Heart left ventricle (tissue), 16 donors: Measurements from ENCODE around the gene COX5B. TPM values are rescaled to one million over a fixed set of nuclear protein-coding genes. Genes with fewer than 3 reads are reported as not detected.
"Not testable (repeated sequence)": the region's sequence is repeated elsewhere in the genome, so short reads cannot be mapped to it uniquely, and the experiment has no call there.

ENCODE experiments used
- ATAC-seq, 4 donors: fragments of 200-7000 bp; cut with Tn5 transposase; one replicate each; pipeline ENCODE4 v1.9.1; 2020 to 2022; ENCODE audit warnings: moderate library complexity in 4 of 4, mild to moderate bottlenecking in 3 of 4, moderate number of reproducible peaks in 1 of 4
- DNase-seq, 5 donors: peaks; one replicate each; pipeline ENCODE4 v3.0.0-alpha.2; 2020
- H3K27ac ChIP-seq, 12 donors: fragments of 200-600 bp; sonication (generic) in 4 of 12; one replicate each; pipeline versions ENCODE4 v1.5.0 to v1.8.0; 2016 to 2022; ENCODE audit warnings: mild to moderate bottlenecking in 2 of 12
- H3K27me3 ChIP-seq, 9 donors: fragments of 200-600 bp; sonication (generic) in 2 of 9; one replicate each; pipeline versions ENCODE4 v1.5.1 to v1.8.0; 2016 to 2022; ENCODE audit warnings: mild to moderate bottlenecking in 3 of 9
- H3K36me3 ChIP-seq, 9 donors: fragments of 200-600 bp; sonication (generic) in 2 of 9; one replicate each; pipeline versions ENCODE4 v1.5.0 to v1.8.0; 2018 to 2022; ENCODE audit warnings: mild to moderate bottlenecking in 2 of 9
- H3K4me1 ChIP-seq, 12 donors: fragments of 200-600 bp; sonication (generic) in 4 of 12; one replicate each; pipeline versions ENCODE4 v1.5.0 to v1.8.0; 2016 to 2022; ENCODE audit warnings: mild to moderate bottlenecking in 3 of 12
- H3K4me3 ChIP-seq, 12 donors: fragments of 200-600 bp; sonication (generic) in 4 of 12; one replicate each; pipeline versions ENCODE4 v1.5.0 to v1.8.0; 2017 to 2022; ENCODE audit warnings: mild to moderate bottlenecking in 9 of 12, moderate library complexity in 4 of 12
- H3K9me3 ChIP-seq, 12 donors: fragments of 200-600 bp; sonication (generic) in 4 of 12; one replicate each; pipeline versions ENCODE4 v1.5.0 to v1.8.0; 2016 to 2022; ENCODE audit warnings: mild to moderate bottlenecking in 1 of 12
- POLR2A ChIP-seq, 2 donors: fragments of 450-650 bp; IDR thresholded peaks; one replicate each; pipeline ENCODE4 v1.6.1; 2017; ENCODE audit warnings: antibody characterized with exemption in 2 of 2, mild to moderate bottlenecking in 2 of 2, moderate library complexity in 2 of 2
- WGBS, 4 donors: extraction: QIAGEN DNeasy Blood & Tissue Kit in 2 of 4; methylation state at CpG; one replicate each; pipeline versions ENCODE4 v1.1.5 to v1.1.7; 2013 to 2018; 5-methylcytosine and 5-hydroxymethylcytosine counted together
- intact Hi-C, 10 donors: fragments of 100-400 bp; cut with DNase I; formaldehyde crosslinking; loops; one replicate each; pipeline versions ENCODE4 v1.11.1 to v1.14.2; 2022
- polyA plus RNA-seq, 2 donors: library from polyadenylated mRNA; stranded (reverse); fragments of 200-250 nt; gene quantifications; one replicate each; pipeline ENCODE4 v1.2.3, GENCODE V29; 2013
- total RNA-seq, 9 donors: library from RNA; depleted of rRNA in 2 of 9; stranded (reverse); fragments of >200 nt in 2 of 9; fragmentation: NEBNext Ultra II Directional in 3 of 9; extraction: Animal tissue kit (Norgen Biotek cat#: 25700) in 3 of 9; gene quantifications; one replicate each; pipeline versions ENCODE4 v1.1.0 to v1.2.4, GENCODE V29; 2016 to 2023
- TF ChIP-seq, protein P1 (sequence below), 12 donors: fragments of 200-600 bp; sonication (generic) in 4 of 12; IDR thresholded peaks; one replicate each; pipeline versions ENCODE4 v1.5.0 to v1.8.0; 2018 to 2022; ENCODE audit warnings: antibody characterized with exemption in 12 of 12, mild to moderate bottlenecking in 5 of 12
- donor health status: ischemic (EF 13 %, LVEDD 7.1; RV severe dilation, severe dysfunction).
- donor health status: healthy with polysubstance abuse.
- donor health status: DM: no; HTN: yes; CAD: no.
- donor health status: DM: no; HTN: no; CAD: no.
- donor health status: ischemic (EF 25% LVEDD 6.9; RV normal size, moderate dysfunction).
- donor health status: ischemic (EF 25% LVEDD 5.7; RV mildly dilated, moderate dysfunction).
- donor health status: healthy.
- donor health status: DM: yes; HTN: yes; CAD: no.
- donor health status: ischemic (EF 35%, LVEDD 5.7; RV mildly dilated, moderate dysfunction).
- donor health status: nonischemic (EF 11% LVEDD 7.7; RV severe dilation, severe dysfunction).
- donor health status: DM: yes; HTN: yes; CAD: no.
- donor health status: PGD.
- donor health status: ischemic (EF 29% LVEDD 5.4; RV normal size, mild dysfunction).
- donor health status: nonischemic (EF 23%, LVEDD 6.1; RV moderate dilation, normal function).

Gene COX5B
- total and polyA plus RNA-seq, 11 donors: 745 to 4,214 (median 1,226) TPM

DNA sequence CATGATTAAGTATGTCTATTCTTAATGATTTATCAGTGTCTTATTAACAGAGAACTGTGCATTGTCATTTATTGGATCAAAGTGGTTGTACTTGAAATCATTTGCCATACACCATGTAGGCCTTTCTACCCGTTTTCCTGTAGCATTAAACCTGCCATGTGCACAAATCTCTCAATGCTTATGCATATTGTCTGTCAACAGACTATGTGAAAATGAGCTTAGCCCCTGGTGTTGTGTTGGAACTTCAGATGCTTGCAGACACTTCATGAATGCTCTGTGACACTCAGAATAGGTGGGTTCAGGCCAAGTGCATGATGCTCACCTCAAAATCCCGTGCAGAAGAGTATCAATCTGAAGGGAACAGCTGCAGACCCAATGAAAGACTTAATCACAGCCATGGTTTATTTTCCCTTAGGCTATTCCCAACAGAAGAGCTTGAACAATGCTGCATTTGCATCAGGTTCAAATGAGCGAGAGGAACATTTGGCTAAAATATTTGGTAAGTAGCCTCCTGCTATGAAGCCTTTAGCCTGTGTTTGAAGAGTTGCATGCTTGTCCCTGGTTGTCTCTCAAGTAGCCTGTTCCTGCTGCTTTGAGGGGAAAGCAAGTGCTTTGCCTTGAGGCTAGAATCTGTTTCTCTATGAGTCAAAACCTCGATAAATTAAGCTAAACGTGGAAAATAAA, 29.7 kb downstream of the COX5B start:
- 90 to 96% (median 92%) methylated on average over 5 of the region's 5 CpGs for WGBS, 4 donors
- intact Hi-C loops: loop anchor here in 1 of 10 donors (5.0 kb wide), 1 partner anchor 33 kb away; no protein-coding TSS in a partner anchor
- H3K9me3 ChIP-seq: no peaks in the 10 kb centered on the region
- no peaks in the 10 kb centered on the region for H3K4me1 ChIP-seq
- no peak overlapping the region for H3K4me3 ChIP-seq
- DNase-seq (no peak), ATAC-seq (no peak)
- no peaks in the 10 kb centered on the region for H3K36me3 ChIP-seq
- H3K27me3 ChIP-seq: peaks cover 0 to 2% (median 0%) of the 10 kb centered on the region in 9 donors
- H3K27ac ChIP-seq: no peak overlapping the region
- TF ChIP-seq POLR2A (IDR thresholded peaks at IDR 0.05): no peak
- TF ChIP-seq, protein P1, sequence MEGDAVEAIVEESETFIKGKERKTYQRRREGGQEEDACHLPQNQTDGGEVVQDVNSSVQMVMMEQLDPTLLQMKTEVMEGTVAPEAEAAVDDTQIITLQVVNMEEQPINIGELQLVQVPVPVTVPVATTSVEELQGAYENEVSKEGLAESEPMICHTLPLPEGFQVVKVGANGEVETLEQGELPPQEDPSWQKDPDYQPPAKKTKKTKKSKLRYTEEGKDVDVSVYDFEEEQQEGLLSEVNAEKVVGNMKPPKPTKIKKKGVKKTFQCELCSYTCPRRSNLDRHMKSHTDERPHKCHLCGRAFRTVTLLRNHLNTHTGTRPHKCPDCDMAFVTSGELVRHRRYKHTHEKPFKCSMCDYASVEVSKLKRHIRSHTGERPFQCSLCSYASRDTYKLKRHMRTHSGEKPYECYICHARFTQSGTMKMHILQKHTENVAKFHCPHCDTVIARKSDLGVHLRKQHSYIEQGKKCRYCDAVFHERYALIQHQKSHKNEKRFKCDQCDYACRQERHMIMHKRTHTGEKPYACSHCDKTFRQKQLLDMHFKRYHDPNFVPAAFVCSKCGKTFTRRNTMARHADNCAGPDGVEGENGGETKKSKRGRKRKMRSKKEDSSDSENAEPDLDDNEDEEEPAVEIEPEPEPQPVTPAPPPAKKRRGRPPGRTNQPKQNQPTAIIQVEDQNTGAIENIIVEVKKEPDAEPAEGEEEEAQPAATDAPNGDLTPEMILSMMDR (IDR thresholded peaks at IDR 0.05): no peak

DNA sequence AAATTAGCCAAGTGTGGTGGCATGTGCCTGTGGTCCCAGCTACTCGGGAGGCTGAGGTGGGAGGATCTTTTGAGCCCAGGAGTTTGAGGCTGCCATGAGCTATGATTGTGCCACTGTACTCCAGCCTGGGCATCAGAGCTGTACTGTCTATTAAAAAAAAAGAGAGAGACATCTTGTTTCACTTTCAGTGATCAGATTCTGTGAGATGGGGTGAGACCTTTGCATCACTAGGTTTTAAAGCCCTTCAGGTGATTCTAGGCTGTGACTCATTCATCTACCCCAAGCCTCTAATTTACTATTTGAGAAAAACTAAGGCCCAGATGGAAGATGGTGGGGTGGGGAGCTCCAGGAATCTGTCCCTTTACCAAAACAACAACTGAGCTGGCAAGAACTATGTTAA, 30.8 kb downstream of the COX5B start:
- ATAC-seq (no peak), DNase-seq (no peak)
- WGBS, 4 donors: 88 to 100% (median 97%) methylated on average over 1 of the region's 1 CpG
- intact Hi-C loops: loop anchor here in 1 of 10 donors (5.0 kb wide), 1 partner anchor 34 kb away; no protein-coding TSS in a partner anchor
- no peaks in the 10 kb centered on the region for H3K9me3 ChIP-seq
- H3K4me3 ChIP-seq: no peak overlapping the region
- peaks cover 0 to 2% (median 0%) of the 10 kb centered on the region in 9 donors for H3K27me3 ChIP-seq
- TF ChIP-seq, protein P1 (IDR thresholded peaks at IDR 0.05): no peak
- H3K27ac ChIP-seq: no peak overlapping the region
- no peaks in the 10 kb centered on the region for H3K4me1 ChIP-seq
- no peaks in the 10 kb centered on the region for H3K36me3 ChIP-seq

DNA sequence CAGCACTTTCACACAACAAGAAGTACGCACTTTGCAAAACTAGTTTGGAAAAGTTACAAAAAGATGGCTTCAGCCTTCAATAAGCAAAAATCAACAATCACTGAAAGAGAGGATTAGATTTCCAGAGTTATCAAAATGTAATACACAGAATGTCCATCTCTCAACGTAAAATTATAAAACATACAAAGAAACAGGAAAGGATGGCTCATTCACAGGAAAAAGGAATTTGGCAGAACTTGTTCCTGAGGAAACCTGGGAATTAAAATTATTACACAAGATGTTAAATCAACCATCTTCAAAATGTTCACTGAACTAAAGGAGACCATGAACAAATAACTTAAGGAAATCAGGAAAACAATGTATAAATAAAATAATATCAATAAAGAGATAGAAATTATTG, 31.6 kb downstream of the COX5B start:
- Histone ChIP-seq H3K36me3 (no peaks in the 10 kb centered on the region), H3K4me1 (no peaks in the 10 kb centered on the region), H3K27me3 (peaks cover 0 to 2% (median 0%) of the 10 kb centered on the region in 9 donors), H3K4me3 (no peak overlapping the region), H3K9me3 (no peaks in the 10 kb centered on the region), H3K27ac (no peak overlapping the region)
- TF ChIP-seq, protein P1 (IDR thresholded peaks at IDR 0.05): no peak
- no peak for TF ChIP-seq POLR2A (IDR thresholded peaks at IDR 0.05)
- DNase-seq: no peak
- 71 to 77% (median 75%) methylated on average over 2 of the region's 2 CpGs for WGBS, 4 donors
- intact Hi-C loops: loop anchor here in 1 of 10 donors (5.0 kb wide), 1 partner anchor 35 kb away; no protein-coding TSS in a partner anchor
- no peak for ATAC-seq

DNA sequence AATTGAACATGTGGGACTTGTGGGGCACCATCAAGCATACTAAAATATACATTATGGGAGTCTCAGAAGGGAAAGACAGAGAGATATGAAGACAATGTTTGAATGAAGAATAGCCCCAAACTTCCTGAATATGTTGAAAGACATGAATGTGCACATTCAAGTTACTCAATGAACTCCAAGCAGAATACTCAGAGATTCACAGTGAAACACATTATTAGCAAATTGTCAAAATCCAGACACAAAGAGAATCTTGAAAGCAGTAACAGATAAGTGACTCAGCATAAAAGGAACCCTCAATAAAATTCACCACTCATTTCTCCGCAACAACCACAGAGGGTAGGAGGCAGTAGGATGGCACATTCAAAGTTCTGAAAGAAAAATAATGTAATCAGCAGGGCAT, 32.4 kb downstream of the COX5B start:
- no peak for TF ChIP-seq POLR2A (IDR thresholded peaks at IDR 0.05)
- TF ChIP-seq, protein P1 (IDR thresholded peaks at IDR 0.05): no peak
- ATAC-seq (no peak), DNase-seq (no peak)
- no peaks in the 10 kb centered on the region for H3K4me1 ChIP-seq
- no peak overlapping the region for H3K4me3 ChIP-seq
- H3K27me3 ChIP-seq: peaks cover 0 to 2% (median 0%) of the 10 kb centered on the region in 9 donors
- WGBS, 4 donors: 91 to 100% (median 97%) methylated on average over 1 of the region's 1 CpG
- H3K27ac ChIP-seq: no peak overlapping the region
- no peaks in the 10 kb centered on the region for H3K9me3 ChIP-seq
- intact Hi-C loops: loop anchor here in 1 of 10 donors (5.0 kb wide), 1 partner anchor 36 kb away; no protein-coding TSS in a partner anchor
- H3K36me3 ChIP-seq: no peaks in the 10 kb centered on the region

DNA sequence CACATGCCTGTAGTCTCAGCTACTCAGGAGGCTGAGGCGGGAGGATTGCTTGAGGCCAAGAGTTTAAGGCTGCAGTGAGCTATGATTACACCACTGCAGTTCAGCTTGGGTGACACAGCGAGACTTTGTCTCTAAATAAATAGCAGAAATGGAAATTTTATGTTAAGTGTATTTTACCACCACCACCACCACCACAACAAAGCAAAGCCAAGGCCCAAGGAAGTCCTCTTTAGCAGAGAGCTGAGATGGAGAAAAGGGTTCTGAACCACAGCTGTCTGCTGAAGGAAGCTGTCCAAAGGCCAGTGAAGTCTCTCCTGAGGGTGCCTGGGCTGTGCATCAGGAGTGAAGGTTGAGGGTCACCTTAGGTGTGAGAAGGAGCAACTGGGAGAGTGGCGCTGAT, 41.4 kb downstream of the COX5B start:
- H3K4me1 ChIP-seq, H3K27me3 ChIP-seq, H3K9me3 ChIP-seq, intact Hi-C loops, H3K27ac ChIP-seq, DNase-seq, H3K4me3 ChIP-seq, H3K36me3 ChIP-seq, ATAC-seq: not testable (repeated sequence)
- WGBS, 4 donors: 80 to 98% (median 93%) methylated on average over 2 of the region's 3 CpGs
